GM23338 (cell line): Measurements from ENCODE around the gene TFCP2.

Experiments used
- CTCF ChIP-seq, 2 experiments: fragments of 200-600 bp in 1 of 2; sonication (generic) in 1 of 2; conservative IDR thresholded peaks; 2 replicates each; pipeline versions ENCODE4 v1.5.1 to v1.6.1; 2016 to 2017; ENCODE audit warnings: antibody characterized with exemption in 2 of 2, low read depth in 2 of 2, mild to moderate bottlenecking in 2 of 2, moderate library complexity in 1 of 2
- ETS1 ChIP-seq: IDR thresholded peaks from 2 replicates; pipeline ENCODE4 v1.6.1; 2016; ENCODE audit warnings: antibody characterized with exemption
- EZH2 ChIP-seq: fragments of 200-600 bp; sonication (generic); IDR thresholded peaks from one replicate; pipeline ENCODE4 v1.8.0; 2017; ENCODE audit warnings: antibody characterized with exemption, mild to moderate bottlenecking, low read depth; ENCODE audit not compliant: unreplicated experiment
- EZH2phosphoT487 ChIP-seq: fragments of 200-600 bp; sonication (generic); IDR thresholded peaks from one replicate; pipeline ENCODE4 v1.8.1; 2018; ENCODE audit warnings: antibody characterized with exemption; ENCODE audit not compliant: unreplicated experiment
- POLR2AphosphoS5 ChIP-seq: IDR thresholded peaks from 2 replicates; pipeline ENCODE4 v1.6.1; 2016; ENCODE audit warnings: antibody characterized with exemption, low read depth
- REST ChIP-seq: IDR thresholded peaks from one replicate; pipeline ENCODE4 v1.6.1; 2018; ENCODE audit warnings: antibody characterized with exemption; ENCODE audit not compliant: unreplicated experiment
- ZNF114 ChIP-seq: fragments of 250-450 bp; sonication (Bioruptor Pico); IDR thresholded peaks from 2 replicates; pipeline ENCODE4 v1.5.0; 2020; ENCODE audit warnings: mild to moderate bottlenecking, moderate library complexity
- ZNF331 ChIP-seq: fragments of 250-450 bp; sonication (Bioruptor Pico); IDR thresholded peaks from 2 replicates; pipeline ENCODE4 v1.5.0; 2020; ENCODE audit warnings: low read depth, mild to moderate bottlenecking, moderate library complexity

GRCh38 chr12:51199366-51199945 is 26.5 kb upstream of the TFCP2 start:
- no peak for TF ChIP-seq ZNF331 (CRISPR knock-in tag)
- TF ChIP-seq CTCF (conservative IDR thresholded peaks at IDR 0.05; ENCODE audit: low read depth in 2 of 2): no peak
- no peak for TF ChIP-seq REST
- TF ChIP-seq ZNF114 (CRISPR knock-in tag): no peak
- no peak for TF ChIP-seq EZH2phosphoT487
- no peak for TF ChIP-seq EZH2
- TF ChIP-seq ETS1: no peak
- no peak for TF ChIP-seq POLR2AphosphoS5
